Measurements from ENCODE around the gene DPH2. TPM values are rescaled to one million over a fixed set of nuclear protein-coding genes. Genes with fewer than 3 reads are reported as not detected.

The DPH2 gene
- total and polyA plus RNA-seq, 2 of the 8 experiments (the other 6 are each of a cell fraction or from before 2014, with no cell fraction given): 64.9 to 92.1 TPM

DNA sequence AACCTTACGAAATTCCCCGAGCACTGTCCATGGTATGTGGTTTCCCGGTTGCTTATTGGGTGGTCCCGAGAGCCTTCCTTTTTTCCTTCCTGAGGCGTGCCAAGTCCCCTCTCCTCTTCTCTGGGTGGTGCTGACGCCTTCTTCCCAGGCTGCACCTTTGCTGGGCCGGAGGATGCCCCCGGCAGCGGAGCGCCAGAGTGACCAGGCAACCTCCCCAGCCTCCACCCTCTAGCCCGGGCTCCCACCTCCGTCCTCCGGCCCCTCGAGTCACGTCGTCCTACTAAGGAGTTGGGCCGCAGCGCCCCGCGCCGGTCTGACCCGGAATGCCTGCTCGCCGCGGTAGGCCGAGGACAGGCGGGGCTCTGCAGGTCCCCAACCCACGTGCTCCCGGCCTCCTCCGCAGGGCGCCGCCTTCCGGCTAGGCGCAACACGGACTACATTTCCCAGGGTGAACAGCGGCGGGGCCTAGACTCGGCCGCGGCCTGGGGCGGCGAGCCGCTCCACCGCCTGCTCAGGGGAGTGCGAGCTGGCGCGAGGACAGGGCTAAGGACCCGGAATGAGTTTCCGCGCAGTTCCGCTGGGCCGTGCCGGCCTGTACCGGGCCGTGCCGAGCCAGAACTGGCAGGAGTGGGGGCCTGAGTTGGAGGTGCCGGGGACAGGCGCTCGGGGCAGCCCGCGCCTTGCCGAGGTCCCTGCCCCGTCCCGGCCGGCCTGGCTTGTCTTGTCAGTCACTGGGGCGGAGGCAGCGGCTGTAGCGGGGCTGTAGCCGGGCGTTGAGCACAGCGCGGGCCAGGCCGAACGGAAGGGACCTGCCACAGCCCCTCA is 23.4 kb upstream of the DPH2 start, which contains the start of gene IPO13 (continued):
- TF ChIP-seq, protein P1, sequence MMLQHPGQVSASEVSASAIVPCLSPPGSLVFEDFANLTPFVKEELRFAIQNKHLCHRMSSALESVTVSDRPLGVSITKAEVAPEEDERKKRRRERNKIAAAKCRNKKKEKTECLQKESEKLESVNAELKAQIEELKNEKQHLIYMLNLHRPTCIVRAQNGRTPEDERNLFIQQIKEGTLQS (IDR thresholded peaks at IDR 0.05; ENCODE audit: insufficient read depth, low read depth, low read length): peak; percentile 51; the same call in 1 of the 2 replicates
- TF ChIP-seq SAP30 (IDR thresholded peaks at IDR 0.05; ENCODE audit: insufficient read depth, insufficient replicate concordance, low read length) (peak; percentile 36), FOSL1 (IDR thresholded peaks at IDR 0.05; ENCODE audit: insufficient read depth, low read depth, low read length) (0 out of 2 replicates have a peak, but pooled peaks have one; percentile 45), YY1 (IDR thresholded peaks at IDR 0.05; ENCODE audit: low read depth, low read length) (no peak), EP300 (IDR thresholded peaks at IDR 0.05; ENCODE audit: borderline replicate concordance in 1 of 2, low read depth in 2 of 2, low read length in 2 of 2) (no peak), RFX5 (IDR thresholded peaks at IDR 0.05; ENCODE audit: borderline replicate concordance, low read depth, low read length) (0 out of 2 replicates have a peak, but pooled peaks have one; percentile 3), CHD2 (IDR thresholded peaks at IDR 0.05; ENCODE audit: low read length) (no peak), TEAD4 (IDR thresholded peaks at IDR 0.05; ENCODE audit: low read depth, low read length) (peak; percentile 87), HDAC2 (IDR thresholded peaks at IDR 0.05; ENCODE audit: borderline replicate concordance in 1 of 2, low read depth in 2 of 2, low read length in 2 of 2) (peak in 1 of 2 experiments; percentile 56; a peak in 2 of 4 replicates), POLR2A (IDR thresholded peaks at IDR 0.05; ENCODE audit: control extremely low read depth in 1 of 2, low read depth in 2 of 2, low read length in 2 of 2) (no peak), RBBP5 (IDR thresholded peaks at IDR 0.05; ENCODE audit: borderline replicate concordance, low read depth, low read length) (no peak), BACH1 (IDR thresholded peaks at IDR 0.05; ENCODE audit: low read length) (peak; percentile 33; the same call in 1 of the 2 replicates), TBP (IDR thresholded peaks at IDR 0.05; ENCODE audit: low read depth, low read length) (peak; percentile 24; the same call in 1 of the 2 replicates), SP4 (IDR thresholded peaks at IDR 0.05; ENCODE audit: low read length) (peak; percentile 100), CBX5 (IDR thresholded peaks at IDR 0.05; ENCODE audit: low read depth, low read length) (no peak), SIRT6 (IDR thresholded peaks at IDR 0.05; ENCODE audit: low read length) (no peak), RXRA (IDR thresholded peaks at IDR 0.05; ENCODE audit: insufficient read depth, low read depth, low read length) (0 out of 2 replicates have a peak, but pooled peaks have one; percentile 9), GABPA (IDR thresholded peaks at IDR 0.05; ENCODE audit: borderline replicate concordance, insufficient read depth, low read length) (0 out of 2 replicates have a peak, but pooled peaks have one; percentile 1), TAF1 (IDR thresholded peaks at IDR 0.05; ENCODE audit: low read depth, low read length) (peak; percentile 86), CBX8 (IDR thresholded peaks at IDR 0.05; ENCODE audit: borderline replicate concordance, low read depth, low read length) (no peak)
- TF ChIP-seq, protein P2, sequence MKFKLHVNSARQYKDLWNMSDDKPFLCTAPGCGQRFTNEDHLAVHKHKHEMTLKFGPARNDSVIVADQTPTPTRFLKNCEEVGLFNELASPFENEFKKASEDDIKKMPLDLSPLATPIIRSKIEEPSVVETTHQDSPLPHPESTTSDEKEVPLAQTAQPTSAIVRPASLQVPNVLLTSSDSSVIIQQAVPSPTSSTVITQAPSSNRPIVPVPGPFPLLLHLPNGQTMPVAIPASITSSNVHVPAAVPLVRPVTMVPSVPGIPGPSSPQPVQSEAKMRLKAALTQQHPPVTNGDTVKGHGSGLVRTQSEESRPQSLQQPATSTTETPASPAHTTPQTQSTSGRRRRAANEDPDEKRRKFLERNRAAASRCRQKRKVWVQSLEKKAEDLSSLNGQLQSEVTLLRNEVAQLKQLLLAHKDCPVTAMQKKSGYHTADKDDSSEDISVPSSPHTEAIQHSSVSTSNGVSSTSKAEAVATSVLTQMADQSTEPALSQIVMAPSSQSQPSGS (IDR thresholded peaks at IDR 0.05; ENCODE audit: low read length): no peak

Measured in H1 (cell line).